Glutamatergic neuron (in vitro differentiated cells): ENCODE results near the gene TNRC18. TPM values are rescaled to one million over a fixed set of nuclear protein-coding genes. Genes with fewer than 3 reads are reported as not detected.

Experiments used
- total RNA-seq: library from RNA; stranded (reverse); fragmentation: NEBNext Ultra II Directional; extraction: Animal tissue kit (Norgen Biotek cat#: 25700); gene quantifications from one replicate; pipeline ENCODE4 v1.2.1, GENCODE V29; 2021; ENCODE audit not compliant: unreplicated experiment

TNRC18 gene
- total RNA-seq, 1 donor from 2014 or later = 54.6 TPM

Other genes with a start within 250 kb of the TNRC18 start
- gene WIPI2, start 233.6 kb downstream of the TNRC18 start, total RNA-seq = 59.5 TPM
- gene SLC29A4, start 140.9 kb downstream of the TNRC18 start, total RNA-seq = 30.5 TPM
- 13.7 TPM for gene FBXL18, start 90.0 kb upstream of the TNRC18 start, total RNA-seq
- 6,176 TPM for gene ACTB, start 106.8 kb upstream of the TNRC18 start, total RNA-seq
- 749 TPM for gene FSCN1, start 169.0 kb upstream of the TNRC18 start, total RNA-seq